Measurements from ENCODE around the gene UQCC3.

DNA sequence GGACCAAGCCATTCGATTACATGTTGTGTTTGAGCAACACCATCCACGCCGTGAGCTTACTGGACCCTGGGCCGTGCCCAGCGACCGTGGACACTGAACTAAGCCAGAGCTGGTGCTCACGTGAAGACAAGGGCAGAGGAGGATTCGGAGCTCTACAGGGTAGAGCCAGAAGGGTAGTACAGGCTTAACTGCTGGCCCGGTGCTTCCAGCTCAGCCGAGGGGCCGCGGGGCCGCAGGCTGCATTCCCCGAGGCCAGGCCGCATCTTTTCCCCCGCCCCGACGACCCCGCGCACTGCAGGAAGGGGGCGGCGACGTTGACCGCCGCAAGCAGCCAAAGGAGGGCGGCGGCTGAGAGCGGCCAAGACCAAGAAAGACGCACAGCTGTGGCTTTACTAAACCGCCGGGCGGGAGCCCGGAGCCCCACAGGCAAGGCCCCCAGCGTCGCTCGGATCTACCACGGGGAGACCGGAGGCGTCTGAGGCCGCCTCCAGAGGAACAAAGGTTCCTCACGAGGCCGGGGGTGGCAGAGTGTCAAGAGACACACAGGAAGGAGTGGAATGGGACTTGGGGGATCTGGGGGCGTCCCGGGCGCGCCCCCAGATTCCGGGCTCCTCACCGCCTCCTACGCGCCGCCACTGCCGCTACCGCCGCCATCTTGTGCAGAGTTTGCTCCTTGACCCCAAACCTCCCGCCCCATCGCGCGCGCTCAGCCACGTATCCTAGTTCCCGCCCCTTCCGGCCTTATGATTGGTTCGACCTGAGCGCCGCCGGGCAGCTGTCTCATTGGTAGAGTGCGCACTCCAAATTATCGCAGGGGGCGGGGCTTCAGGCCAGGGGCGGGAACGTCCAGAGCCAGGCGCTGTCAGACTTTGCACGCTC is 25.3 kb upstream of the UQCC3 start, which contains the start of gene GANAB:
- no peak for TF ChIP-seq FOXM1 (IDR thresholded peaks at IDR 0.05; ENCODE audit: borderline replicate concordance)
- TF ChIP-seq HDGF (IDR thresholded peaks at IDR 0.05; ENCODE audit: borderline replicate concordance) = no peak
- no peak for TF ChIP-seq ZNF384 (IDR thresholded peaks at IDR 0.05)
- TF ChIP-seq FOXK2 (IDR thresholded peaks at IDR 0.05) = no peak
- TF ChIP-seq ARNT (IDR thresholded peaks at IDR 0.05) = no peak
- TF ChIP-seq LEF1 (IDR thresholded peaks at IDR 0.05; ENCODE audit: borderline replicate concordance) = no peak
- TF ChIP-seq FOXA1 (IDR thresholded peaks at IDR 0.05) = no peak
- no peak for TF ChIP-seq CTBP1 (IDR thresholded peaks at IDR 0.05; ENCODE audit: borderline replicate concordance)
- no peak for TF ChIP-seq SUZ12 (IDR thresholded peaks at IDR 0.05)
- no peak for TF ChIP-seq SP1 (IDR thresholded peaks at IDR 0.05)

Measured in HEK293T (cell line).